ENCODE results near the gene CALHM2. TPM values are rescaled to one million over a fixed set of nuclear protein-coding genes. Genes with fewer than 3 reads are reported as not detected.

CALHM2 gene
- total RNA-seq, 2 donors from 2014 or later: 49.8 to 59.4 TPM

DNA sequence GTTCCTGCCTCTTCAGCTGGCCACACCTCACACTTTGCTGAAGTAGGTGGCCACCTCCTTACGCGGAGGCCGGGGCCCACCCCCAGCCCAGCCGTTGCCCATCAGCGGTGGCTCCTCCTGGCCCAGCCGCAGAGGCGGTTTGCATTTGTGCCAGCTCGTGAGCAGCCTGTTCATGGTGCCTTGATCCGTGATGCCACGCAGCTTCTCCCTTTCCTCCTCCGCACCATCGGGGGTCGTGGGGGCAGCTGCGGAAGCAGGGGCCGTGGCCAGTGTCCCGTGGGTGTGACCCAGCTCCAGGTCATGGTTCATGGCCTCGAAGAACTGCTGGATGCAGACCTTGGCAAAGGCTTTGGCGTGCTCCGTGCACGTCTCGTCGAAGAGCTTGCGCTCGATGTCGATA, 3.1 kb upstream of the CALHM2 start:
- intact Hi-C loops (cut with DNase I): no loop called here
- DNase-seq (ENCODE audit: low spot score): no peak

DNA sequence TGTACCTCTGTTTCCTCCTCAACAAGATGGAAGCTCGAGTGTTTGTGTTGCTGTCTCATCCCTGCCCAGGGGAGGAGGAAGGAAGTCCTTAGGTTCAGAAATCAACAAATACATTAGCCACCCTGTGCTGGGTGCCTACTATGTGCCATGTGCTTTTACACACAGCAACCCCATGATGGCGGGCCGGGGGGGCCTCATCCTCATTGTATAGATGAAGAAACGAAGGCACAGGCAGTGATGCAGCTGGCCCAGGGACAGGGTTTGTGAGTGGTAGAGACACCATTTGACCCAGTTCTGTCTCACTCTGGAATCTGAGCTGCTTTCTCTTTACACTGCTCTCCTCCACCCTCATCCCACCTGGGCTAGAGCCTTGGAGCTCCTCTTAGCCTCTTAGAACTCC, 1.9 kb upstream of the CALHM2 start:
- intact Hi-C loops (cut with DNase I): no loop called here
- DNase-seq (ENCODE audit: low spot score): no peak

DNA sequence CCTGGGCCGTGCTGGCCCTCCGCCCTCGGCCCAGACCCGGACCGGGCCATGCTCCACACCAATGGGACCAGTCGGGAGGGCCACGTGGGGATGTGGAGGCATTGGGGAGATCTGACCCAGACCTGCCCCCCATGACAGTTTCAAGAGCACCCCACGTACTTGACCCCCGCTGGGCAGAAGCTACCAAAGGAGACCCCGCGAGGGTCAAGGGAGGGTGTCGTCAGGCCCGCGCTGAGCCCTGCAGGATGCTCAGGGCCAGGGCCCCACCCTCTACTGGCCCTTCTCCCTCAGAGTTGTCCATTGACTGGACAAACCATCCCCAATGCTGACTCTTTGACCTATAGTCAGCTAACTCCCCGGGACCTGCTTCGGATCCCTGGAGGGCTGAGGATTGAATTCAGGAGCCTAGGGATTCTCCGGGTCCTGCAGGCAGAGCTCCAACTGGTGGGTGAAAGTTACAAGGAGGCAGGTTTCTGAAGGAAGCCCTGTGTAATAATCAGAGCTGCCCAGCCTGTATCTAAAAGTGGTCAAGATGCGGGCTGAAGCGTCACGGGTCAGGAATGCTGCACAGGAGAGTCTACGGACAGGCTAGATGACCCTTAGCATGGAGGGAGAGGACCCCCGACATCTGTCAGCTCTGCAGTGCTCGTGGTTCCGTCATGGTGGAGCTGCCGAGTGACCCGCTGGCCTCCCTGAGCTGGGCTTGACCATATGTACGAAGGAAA, 498 bp upstream of the CALHM2 start:
- no peak for DNase-seq (ENCODE audit: low spot score)
- intact Hi-C loops (cut with DNase I): no loop called here

- intact Hi-C loops (cut with DNase I): no loop called here
These were observed 918 bp downstream of the CALHM2 start for GRCh38 chr10:103451091-103451813.

GRCh38 chr10:103450201-103450695, 1.9 kb downstream of the CALHM2 start:
- peak; percentile 65 for DNase-seq (ENCODE audit: low spot score)
- intact Hi-C loops (cut with DNase I): no loop called here

More at GRCh38 chr10:103451091-103451813, 918 bp downstream of the CALHM2 start:
- peak; percentile 95 for DNase-seq (ENCODE audit: low spot score)

DNA sequence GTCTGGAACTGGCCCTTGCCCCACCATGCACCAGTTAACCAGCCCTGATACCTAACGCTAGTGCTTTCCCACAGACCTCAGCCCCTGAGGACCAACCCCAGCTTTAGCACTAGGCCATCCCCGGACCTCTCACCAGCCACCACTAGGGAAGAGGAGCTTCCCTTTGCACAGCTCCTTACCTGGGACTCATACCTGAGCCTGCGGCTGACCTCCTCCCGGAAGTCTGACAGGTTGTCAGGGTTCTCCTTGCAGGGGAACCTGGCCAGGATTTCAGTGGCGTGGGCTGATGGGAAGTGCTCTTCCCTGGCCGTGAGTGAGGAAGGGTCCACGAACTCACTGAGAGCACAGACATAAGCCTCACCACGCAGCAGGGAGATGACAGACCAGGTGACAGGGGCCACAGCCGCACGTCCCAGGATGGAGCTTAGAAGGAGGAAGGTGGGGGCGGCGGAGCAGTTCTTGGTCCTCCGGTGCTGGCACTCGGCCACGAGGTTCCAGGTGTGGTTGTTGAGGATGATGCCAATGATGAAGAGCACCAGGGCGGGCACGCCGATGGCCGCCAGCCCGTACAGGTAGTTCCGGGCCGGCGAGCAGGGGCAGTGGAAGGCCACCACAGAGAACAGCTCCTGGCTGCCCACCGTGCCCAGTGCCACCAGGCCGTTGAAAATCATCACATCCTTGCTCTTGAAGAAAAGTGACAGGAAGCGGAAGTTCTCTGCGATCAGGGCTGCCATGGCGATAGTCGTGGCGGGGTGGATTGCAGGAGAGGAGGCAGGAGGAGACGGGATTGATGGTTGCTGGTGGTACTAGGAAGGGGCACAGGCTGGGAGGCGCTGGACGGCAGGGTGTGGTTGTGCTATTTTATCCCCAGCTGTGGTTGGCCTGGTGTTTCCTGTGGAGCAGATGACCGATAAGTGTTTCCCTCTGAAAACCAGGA, 2.7 kb downstream of the CALHM2 start:
- peak; percentile 80 for DNase-seq (ENCODE audit: low spot score)

DNA sequence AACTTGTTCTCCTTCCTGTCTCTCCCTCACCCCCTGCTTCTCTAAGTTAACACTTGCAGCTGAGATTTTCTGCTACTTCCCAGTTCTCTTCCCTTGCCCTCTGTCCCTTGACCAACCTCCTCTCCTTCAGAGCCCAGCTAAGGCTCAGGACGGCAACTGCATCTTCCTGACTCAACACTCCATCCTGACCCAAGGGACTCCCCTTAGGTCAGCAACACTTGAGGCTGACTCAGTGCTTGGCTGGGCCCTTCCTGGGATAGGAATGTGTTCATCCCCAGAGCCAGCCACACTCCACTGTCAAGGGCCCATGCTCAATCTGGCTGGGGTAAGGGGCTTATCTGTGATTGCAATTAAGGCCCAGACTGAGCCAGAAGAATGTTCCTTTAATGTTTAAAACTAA, 3.4 kb downstream of the CALHM2 start:
- intact Hi-C loops (cut with DNase I): no loop called here
- peak; percentile 90 for DNase-seq (ENCODE audit: low spot score)

More for the DNA sequence above, 2.7 kb downstream of the CALHM2 start:
- intact Hi-C loops (cut with DNase I): no loop called here

- intact Hi-C loops (cut with DNase I): no loop called here
- no peak for DNase-seq (ENCODE audit: low spot score)
These were observed 5.0 kb downstream of the CALHM2 start for GRCh38 chr10:103447187-103447586.

- intact Hi-C loops (cut with DNase I): no loop called here
- peak; percentile 96 for DNase-seq (ENCODE audit: low spot score)
These were observed 6.2 kb downstream of the CALHM2 start for GRCh38 chr10:103445767-103446567.

- no peak for DNase-seq (ENCODE audit: low spot score)
- intact Hi-C loops (cut with DNase I): no loop called here
These were observed 6.8 kb downstream of the CALHM2 start for GRCh38 chr10:103445366-103445765.

GRCh38 chr10:103444478-103444877, 7.7 kb downstream of the CALHM2 start:
- intact Hi-C loops (cut with DNase I): no loop called here
- no peak for DNase-seq (ENCODE audit: low spot score)

GRCh38 chr10:103443475-103444185, 8.5 kb downstream of the CALHM2 start:
- intact Hi-C loops (cut with DNase I): no loop called here
- no peak for DNase-seq (ENCODE audit: low spot score)

- intact Hi-C loops (cut with DNase I): no loop called here
- DNase-seq (ENCODE audit: low spot score): peak; percentile 89
These were observed 10.1 kb downstream of the CALHM2 start for GRCh38 chr10:103442031-103442461.

GRCh38 chr10:103441611-103442010, 10.6 kb downstream of the CALHM2 start:
- DNase-seq (ENCODE audit: low spot score): no peak
- intact Hi-C loops (cut with DNase I): no loop called here

- no peak for DNase-seq (ENCODE audit: low spot score)
- intact Hi-C loops (cut with DNase I): no loop called here
These were observed 11.0 kb downstream of the CALHM2 start for GRCh38 chr10:103441206-103441605.

DNA sequence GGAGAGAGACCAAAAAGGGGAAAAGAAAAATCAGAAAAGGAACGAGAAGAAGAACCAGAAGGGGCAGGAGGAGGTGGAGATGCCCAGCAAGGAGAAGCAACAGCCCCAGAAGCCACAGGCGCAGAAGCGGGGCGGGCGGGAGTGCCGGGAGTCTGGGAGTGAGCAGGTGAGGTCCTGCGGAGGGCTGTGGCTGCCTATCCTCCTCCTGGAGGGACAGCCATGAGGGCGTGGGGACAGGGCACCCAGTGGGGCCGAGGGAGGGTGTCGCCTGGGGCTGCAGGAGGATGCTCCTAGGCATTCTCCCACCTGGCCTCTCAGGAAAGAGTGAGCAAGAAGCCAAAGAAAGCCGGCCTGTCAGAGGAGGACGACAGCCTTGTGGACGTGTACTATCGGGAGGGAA, 11.8 kb downstream of the CALHM2 start:
- intact Hi-C loops (cut with DNase I): no loop called here
- DNase-seq (ENCODE audit: low spot score): no peak

- intact Hi-C loops (cut with DNase I): no loop called here
- no peak for DNase-seq (ENCODE audit: low spot score)
These were observed 12.4 kb downstream of the CALHM2 start for GRCh38 chr10:103439776-103440175.

GRCh38 chr10:103433858-103434257, 18.3 kb downstream of the CALHM2 start:
- intact Hi-C loops (cut with DNase I): no loop called here
- peak; percentile 89 for DNase-seq (ENCODE audit: low spot score)

Data from posterior vena cava (tissue), 2 donors.